GM12891 (cell line): ENCODE results near the gene HOXA6.

Source experiments
- PAX5 ChIP-seq: IDR thresholded peaks from 2 replicates; pipeline ENCODE4 v1.6.1; 2011; ENCODE audit warnings: low read length, moderate library complexity, mild to moderate bottlenecking; ENCODE audit not compliant: insufficient read depth, severe bottlenecking
- POLR2A ChIP-seq: IDR thresholded peaks from 2 replicates; pipeline ENCODE4 v1.6.1; 2011; ENCODE audit warnings: low read depth, low read length, control low read depth
- POLR2AphosphoS5 ChIP-seq: IDR thresholded peaks from 2 replicates; pipeline ENCODE4 v1.6.1; 2011; ENCODE audit warnings: low read depth, low read length, control low read depth
- POU2F2 ChIP-seq: IDR thresholded peaks from 2 replicates; pipeline ENCODE4 v1.6.1; 2011; ENCODE audit warnings: low read depth, mild to moderate bottlenecking, control low read depth, low read length, moderate library complexity
- TAF1 ChIP-seq: IDR thresholded peaks from 2 replicates; pipeline ENCODE4 v1.6.1; 2011; ENCODE audit warnings: low read depth, low read length, control low read depth

DNA sequence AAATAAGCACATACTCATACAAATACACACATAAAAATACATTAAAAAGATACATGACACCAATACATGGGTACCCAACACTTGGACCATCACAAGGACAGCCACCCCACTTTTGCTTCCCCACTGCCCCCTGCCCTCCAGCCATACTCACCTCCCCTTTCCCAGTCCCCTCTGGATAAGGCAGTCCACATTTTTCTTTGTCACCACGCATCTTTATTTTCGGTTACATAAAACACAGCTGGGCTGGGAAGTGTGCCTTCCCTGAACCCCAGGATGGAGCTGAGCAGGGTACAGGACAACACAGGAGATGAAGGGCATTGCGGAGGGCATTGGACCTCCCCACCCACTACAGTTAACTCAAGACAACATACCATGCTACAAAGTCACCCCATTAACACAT is 6.0 kb upstream of the HOXA6 start:
- no peak for TF ChIP-seq TAF1
- TF ChIP-seq POLR2A: no peak
- no peak for TF ChIP-seq POLR2AphosphoS5
- no peak for TF ChIP-seq POU2F2
- TF ChIP-seq PAX5: no peak
